ENCODE results near the gene EXOC6B. TPM values are rescaled to one million over a fixed set of nuclear protein-coding genes. Genes with fewer than 3 reads are reported as not detected.

Gene EXOC6B
- polyA plus RNA-seq, 2 of the 4 experiments (the other 2 are of a cell fraction) = 15.5 to 24.7 TPM

DNA sequence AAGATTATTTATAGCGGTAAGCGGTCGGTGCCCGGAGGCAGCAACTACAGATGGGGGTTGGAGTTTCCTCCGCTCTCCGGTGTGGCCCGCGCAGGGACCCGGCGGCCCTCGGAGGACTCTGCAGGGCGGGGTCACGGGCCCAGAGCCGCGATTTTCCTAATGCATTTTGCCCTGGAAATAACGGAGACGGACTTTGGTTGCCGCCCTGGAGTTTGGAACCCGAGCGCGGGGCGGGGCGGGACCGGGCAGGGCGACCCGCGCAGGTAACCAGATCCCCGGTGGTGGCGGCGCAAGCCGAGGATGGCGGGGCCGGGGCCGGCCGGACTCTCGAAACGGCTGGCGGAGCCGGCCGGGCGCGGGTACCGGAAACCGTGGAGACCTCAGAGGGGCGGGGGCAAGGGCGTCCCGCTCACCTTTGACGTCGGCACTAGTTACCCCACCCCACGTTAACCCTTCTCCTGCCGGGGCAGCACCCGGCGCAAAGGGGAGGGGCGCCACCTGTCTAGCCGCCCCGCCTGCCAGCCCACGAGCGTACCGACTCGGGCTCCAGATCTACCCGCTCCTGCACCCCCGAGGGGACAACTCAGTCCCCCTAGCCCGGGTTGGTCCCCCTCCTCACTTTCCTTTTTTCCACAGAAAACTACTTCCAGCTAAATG lies 681.1 kb downstream of the EXOC6B start:
- no peaks in the 10 kb centered on the region for H3K9me3 ChIP-seq
- H3K4me3 ChIP-seq = peak overlapping the region; percentile 61
- TF ChIP-seq SREBF2 (IDR thresholded peaks at IDR 0.05) (no peak), ZFP36 (IDR thresholded peaks at IDR 0.05; ENCODE audit: borderline replicate concordance, partially characterized antibody) (no peak), JUN (IDR thresholded peaks at IDR 0.05) (peak; percentile 36 to 54; a peak in 1 of 5 replicates), RAD21 (conservative IDR thresholded peaks at IDR 0.05 in 1 of 2, IDR thresholded peaks at IDR 0.05 in 1 of 2) (peak; percentile 13 to 19; a peak in 3 of 5 replicates), CEBPB (IDR thresholded peaks at IDR 0.05) (no peak; a peak in 1 of 4 replicates), TP53 (CRISPR knock-in tag; IDR thresholded peaks at IDR 0.05) (no peak), POLR2A (IDR thresholded peaks at IDR 0.05; ENCODE audit: low read length) (peak; percentile 23; the same call in 1 of the 2 replicates), MAZ (IDR thresholded peaks at IDR 0.05; ENCODE audit: borderline replicate concordance, low read depth, low read length) (peak; percentile 56; the same call in 1 of the 2 replicates), FOSB (CRISPR knock-in tag; IDR thresholded peaks at IDR 0.05) (no peak), RNF2 (IDR thresholded peaks at IDR 0.05; ENCODE audit: borderline replicate concordance, low read depth) (peak; percentile 26; the same call in 1 of the 2 replicates), RFX5 (IDR thresholded peaks at IDR 0.05) (no peak)
- TF ChIP-seq, protein P1, sequence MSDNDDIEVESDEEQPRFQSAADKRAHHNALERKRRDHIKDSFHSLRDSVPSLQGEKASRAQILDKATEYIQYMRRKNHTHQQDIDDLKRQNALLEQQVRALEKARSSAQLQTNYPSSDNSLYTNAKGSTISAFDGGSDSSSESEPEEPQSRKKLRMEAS (IDR thresholded peaks at IDR 0.05) = 0 out of 2 replicates have a peak, but pooled peaks have one; percentile 62
- TF ChIP-seq, protein P2, sequence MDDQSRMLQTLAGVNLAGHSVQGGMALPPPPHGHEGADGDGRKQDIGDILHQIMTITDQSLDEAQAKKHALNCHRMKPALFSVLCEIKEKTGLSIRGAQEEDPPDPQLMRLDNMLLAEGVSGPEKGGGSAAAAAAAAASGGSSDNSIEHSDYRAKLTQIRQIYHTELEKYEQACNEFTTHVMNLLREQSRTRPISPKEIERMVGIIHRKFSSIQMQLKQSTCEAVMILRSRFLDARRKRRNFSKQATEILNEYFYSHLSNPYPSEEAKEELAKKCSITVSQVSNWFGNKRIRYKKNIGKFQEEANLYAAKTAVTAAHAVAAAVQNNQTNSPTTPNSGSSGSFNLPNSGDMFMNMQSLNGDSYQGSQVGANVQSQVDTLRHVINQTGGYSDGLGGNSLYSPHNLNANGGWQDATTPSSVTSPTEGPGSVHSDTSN (IDR thresholded peaks at IDR 0.05) = 0 out of 2 replicates have a peak, but pooled peaks have one; percentile 14
- TF ChIP-seq, protein P3, sequence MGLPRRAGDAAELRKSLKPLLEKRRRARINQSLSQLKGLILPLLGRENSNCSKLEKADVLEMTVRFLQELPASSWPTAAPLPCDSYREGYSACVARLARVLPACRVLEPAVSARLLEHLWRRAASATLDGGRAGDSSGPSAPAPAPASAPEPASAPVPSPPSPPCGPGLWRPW (IDR thresholded peaks at IDR 0.05) = no peak
- TF ChIP-seq, protein P4, sequence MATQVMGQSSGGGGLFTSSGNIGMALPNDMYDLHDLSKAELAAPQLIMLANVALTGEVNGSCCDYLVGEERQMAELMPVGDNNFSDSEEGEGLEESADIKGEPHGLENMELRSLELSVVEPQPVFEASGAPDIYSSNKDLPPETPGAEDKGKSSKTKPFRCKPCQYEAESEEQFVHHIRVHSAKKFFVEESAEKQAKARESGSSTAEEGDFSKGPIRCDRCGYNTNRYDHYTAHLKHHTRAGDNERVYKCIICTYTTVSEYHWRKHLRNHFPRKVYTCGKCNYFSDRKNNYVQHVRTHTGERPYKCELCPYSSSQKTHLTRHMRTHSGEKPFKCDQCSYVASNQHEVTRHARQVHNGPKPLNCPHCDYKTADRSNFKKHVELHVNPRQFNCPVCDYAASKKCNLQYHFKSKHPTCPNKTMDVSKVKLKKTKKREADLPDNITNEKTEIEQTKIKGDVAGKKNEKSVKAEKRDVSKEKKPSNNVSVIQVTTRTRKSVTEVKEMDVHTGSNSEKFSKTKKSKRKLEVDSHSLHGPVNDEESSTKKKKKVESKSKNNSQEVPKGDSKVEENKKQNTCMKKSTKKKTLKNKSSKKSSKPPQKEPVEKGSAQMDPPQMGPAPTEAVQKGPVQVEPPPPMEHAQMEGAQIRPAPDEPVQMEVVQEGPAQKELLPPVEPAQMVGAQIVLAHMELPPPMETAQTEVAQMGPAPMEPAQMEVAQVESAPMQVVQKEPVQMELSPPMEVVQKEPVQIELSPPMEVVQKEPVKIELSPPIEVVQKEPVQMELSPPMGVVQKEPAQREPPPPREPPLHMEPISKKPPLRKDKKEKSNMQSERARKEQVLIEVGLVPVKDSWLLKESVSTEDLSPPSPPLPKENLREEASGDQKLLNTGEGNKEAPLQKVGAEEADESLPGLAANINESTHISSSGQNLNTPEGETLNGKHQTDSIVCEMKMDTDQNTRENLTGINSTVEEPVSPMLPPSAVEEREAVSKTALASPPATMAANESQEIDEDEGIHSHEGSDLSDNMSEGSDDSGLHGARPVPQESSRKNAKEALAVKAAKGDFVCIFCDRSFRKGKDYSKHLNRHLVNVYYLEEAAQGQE (IDR thresholded peaks at IDR 0.05) = no peak
- peak; percentile 49 to 71 for ATAC-seq
- ChIA-PET CTCF (interaction anchor here (0.7 to 1.4 kb wide), 3 partner anchors 11 to 435 kb away, joined by 3 read pairs; no protein-coding TSS in a partner anchor), POLR2A (no interaction called here)
- peak overlapping the region; percentile 89 to 92 for H3K27ac ChIP-seq
- DNase-seq (ENCODE audit: low read depth in 1 of 2, low spot score in 1 of 2) = peak; percentile 88 to 96
- peak overlapping the region; percentile 98 for H3K4me2 ChIP-seq
- no peak for FAIRE-seq
- WGBS (ENCODE audit: missing lambda C conversion rate) = 1% methylated on average over 37 of the region's 63 CpGs
- peaks cover 40% of the 10 kb centered on the region for H3K4me1 ChIP-seq

DNA sequence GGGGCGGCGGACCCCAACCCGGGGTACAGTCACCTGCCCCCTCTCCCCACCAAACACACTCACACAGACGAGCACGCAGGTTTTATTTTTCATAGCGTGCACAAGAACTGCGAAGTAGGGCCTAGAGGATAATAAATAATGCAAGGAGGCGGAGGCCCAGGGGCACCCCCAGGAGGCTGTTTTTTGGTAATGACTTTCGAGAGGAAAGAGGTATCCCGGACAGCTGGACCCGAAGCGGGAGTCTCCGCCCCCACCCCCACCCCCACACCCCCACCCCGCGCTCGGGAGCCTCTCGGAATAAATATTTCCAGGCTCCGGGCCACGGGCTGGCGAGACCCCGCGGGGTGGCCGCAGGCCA lies 681.6 kb downstream of the EXOC6B start:
- peak overlapping the region; percentile 98 for H3K4me2 ChIP-seq
- H3K4me1 ChIP-seq = peaks cover 42% of the 10 kb centered on the region
- no peak for TF ChIP-seq KDM5A (IDR thresholded peaks at IDR 0.05)
- TF ChIP-seq, protein P5, sequence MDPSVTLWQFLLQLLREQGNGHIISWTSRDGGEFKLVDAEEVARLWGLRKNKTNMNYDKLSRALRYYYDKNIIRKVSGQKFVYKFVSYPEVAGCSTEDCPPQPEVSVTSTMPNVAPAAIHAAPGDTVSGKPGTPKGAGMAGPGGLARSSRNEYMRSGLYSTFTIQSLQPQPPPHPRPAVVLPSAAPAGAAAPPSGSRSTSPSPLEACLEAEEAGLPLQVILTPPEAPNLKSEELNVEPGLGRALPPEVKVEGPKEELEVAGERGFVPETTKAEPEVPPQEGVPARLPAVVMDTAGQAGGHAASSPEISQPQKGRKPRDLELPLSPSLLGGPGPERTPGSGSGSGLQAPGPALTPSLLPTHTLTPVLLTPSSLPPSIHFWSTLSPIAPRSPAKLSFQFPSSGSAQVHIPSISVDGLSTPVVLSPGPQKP (IDR thresholded peaks at IDR 0.05; ENCODE audit: low read depth, low read length) = no peak
- no peak for TF ChIP-seq HOXB13 (CRISPR knock-in tag; IDR thresholded peaks at IDR 0.05; ENCODE audit: low read depth)
- TF ChIP-seq BHLHE40 (IDR thresholded peaks at IDR 0.05; ENCODE audit: low read depth, low read length) = no peak
- peak; percentile 2; the same call in 1 of the 3 replicates for TF ChIP-seq SMC3 (IDR thresholded peaks at IDR 0.05)
- no peak for TF ChIP-seq ZNF302 (CRISPR knock-in tag; IDR thresholded peaks at IDR 0.05)
- WGBS (ENCODE audit: missing lambda C conversion rate) = 44% methylated on average over 16 of the region's 23 CpGs
- no peaks in the 10 kb centered on the region for H3K9me3 ChIP-seq
- no peak for DNase-seq (ENCODE audit: low read depth in 1 of 2, low spot score in 1 of 2)
- ChIA-PET CTCF (no interaction called here), POLR2A (no interaction called here)
- no peak for FAIRE-seq
- peak overlapping the region; percentile 89 to 92 for H3K27ac ChIP-seq
- H3K4me3 ChIP-seq = peak overlapping the region; percentile 61
- ATAC-seq = peak in 1 of 2 experiments; percentile 0; a peak in 2 of 6 replicates
